Astrocyte (in vitro differentiated cells and primary cell): ENCODE measurements around the gene AMER2. TPM values are rescaled to one million over a fixed set of nuclear protein-coding genes. Genes with fewer than 3 reads are reported as not detected.

Source experiments
- DNase-seq: peaks from one replicate; pipeline ENCODE4 v3.0.0-alpha.2; 2010; ENCODE audit warnings: low read depth
- FAIRE-seq: peaks from 2 replicates; lab custom pipeline; 2011; peaks lifted over from hg19 to GRCh38; lab: Jason Lieb, UNC
- H2AFZ ChIP-seq: 2 replicates; pipeline ENCODE4 v1.6.0; 2012; ENCODE audit warnings: low read depth, low read length, inconsistent platforms
- H3K27ac ChIP-seq: 2 replicates; pipeline ENCODE4 v1.5.1; 2011; ENCODE audit warnings: low read depth, low read length, inconsistent platforms
- H3K27me3 ChIP-seq: 2 replicates; pipeline ENCODE4 v1.6.0; 2011; ENCODE audit warnings: low read length, inconsistent platforms; ENCODE audit not compliant: insufficient read depth
- H3K36me3 ChIP-seq: 2 replicates; pipeline ENCODE4 v1.5.1; 2011; ENCODE audit warnings: low read length, inconsistent platforms; ENCODE audit not compliant: insufficient read depth
- H3K4me1 ChIP-seq: 2 replicates; pipeline ENCODE4 v1.5.1; 2011; ENCODE audit warnings: low read length, inconsistent platforms; ENCODE audit not compliant: insufficient read depth
- H3K4me2 ChIP-seq: 2 replicates; pipeline ENCODE4 v1.6.0; 2012; ENCODE audit warnings: low read length, inconsistent platforms
- H3K4me3 ChIP-seq: 2 replicates; pipeline ENCODE4 v1.5.1; 2011; ENCODE audit warnings: low read depth, mild to moderate bottlenecking, low read length, inconsistent platforms; ENCODE audit not compliant: insufficient read depth
- H3K79me2 ChIP-seq: 2 replicates; pipeline ENCODE4 v1.6.0; 2012; ENCODE audit warnings: mild to moderate bottlenecking, low read length, inconsistent platforms; ENCODE audit not compliant: insufficient read depth
- H3K9ac ChIP-seq: 2 replicates; pipeline ENCODE4 v1.6.0; 2012; ENCODE audit warnings: mild to moderate bottlenecking, low read length, inconsistent platforms
- H3K9me3 ChIP-seq: 2 replicates; pipeline ENCODE4 v1.5.1; 2012; ENCODE audit warnings: low read depth, mild to moderate bottlenecking, low read length, inconsistent platforms; ENCODE audit not compliant: insufficient read depth
- H4K20me1 ChIP-seq: 2 replicates; pipeline ENCODE4 v1.6.0; 2012; ENCODE audit warnings: low read length, inconsistent platforms; ENCODE audit not compliant: insufficient read depth
- H3K27ac Mint-ChIP-seq: one replicate; pipeline ENCODE4 v1.8.0; 2021; ENCODE audit warnings: mild to moderate bottlenecking, mixed read lengths; ENCODE audit not compliant: unreplicated experiment
- H3K27me3 Mint-ChIP-seq: one replicate; pipeline ENCODE4 v1.8.0; 2021; ENCODE audit warnings: low read depth, mixed read lengths; ENCODE audit not compliant: unreplicated experiment
- H3K36me3 Mint-ChIP-seq: one replicate; pipeline ENCODE4 v1.8.0; 2021; ENCODE audit warnings: low read depth, mixed read lengths; ENCODE audit not compliant: unreplicated experiment
- H3K4me1 Mint-ChIP-seq: one replicate; pipeline ENCODE4 v1.8.0; 2021; ENCODE audit warnings: low read depth, mixed read lengths; ENCODE audit not compliant: unreplicated experiment
- H3K4me3 Mint-ChIP-seq: one replicate; pipeline ENCODE4 v1.8.0; 2021; ENCODE audit warnings: mild to moderate bottlenecking, moderate library complexity, mixed read lengths; ENCODE audit not compliant: unreplicated experiment
- H3K9me3 Mint-ChIP-seq: one replicate; pipeline ENCODE4 v1.8.0; 2021; ENCODE audit warnings: mild to moderate bottlenecking, mixed read lengths; ENCODE audit not compliant: unreplicated experiment
- CTCF ChIP-seq: IDR thresholded peaks from 2 replicates; pipeline ENCODE4 v1.5.1; 2011; ENCODE audit warnings: low read depth, mild to moderate bottlenecking, inconsistent platforms, low read length, moderate library complexity; ENCODE audit not compliant: insufficient read depth
- EZH2 ChIP-seq: IDR thresholded peaks from 2 replicates; pipeline ENCODE4 v1.6.1; 2012; ENCODE audit warnings: mild to moderate bottlenecking, low read length, inconsistent platforms; ENCODE audit not compliant: insufficient read depth
- total RNA-seq: library from RNA; stranded (reverse); gene quantifications from 2 replicates; pipeline ENCODE4 v1.2.1, GENCODE V29; 2021

Gene AMER2
- total RNA-seq, 1 donor from 2014 or later = 0.02 TPM

- Mint-ChIP-seq H3K36me3 (no peaks in the 10 kb centered on the region), H3K27me3 (peaks cover 8% of the 10 kb centered on the region), H3K9me3 (peaks cover 7% of the 10 kb centered on the region), H3K27ac (no peak overlapping the region), H3K4me3 (no peak overlapping the region), H3K4me1 (no peaks in the 10 kb centered on the region)
- FAIRE-seq (no peak), DNase-seq (no peak)
- no peaks in the 10 kb centered on the region for H3K79me2 ChIP-seq
- H3K27ac ChIP-seq = no peak overlapping the region
- H3K4me3 ChIP-seq = no peak overlapping the region
- TF ChIP-seq CTCF = no peak
- no peaks in the 10 kb centered on the region for H3K27me3 ChIP-seq
- H3K4me1 ChIP-seq = no peaks in the 10 kb centered on the region
- H2AFZ ChIP-seq = no peak overlapping the region
- H4K20me1 ChIP-seq = no peaks in the 10 kb centered on the region
- no peaks in the 10 kb centered on the region for H3K36me3 ChIP-seq
- H3K4me2 ChIP-seq = no peak overlapping the region
- no peaks in the 10 kb centered on the region for H3K9me3 ChIP-seq
- no peak overlapping the region for H3K9ac ChIP-seq
These were observed 28.4 kb downstream of the AMER2 start for GRCh38 chr13:25143706-25144105.

- no peak for TF ChIP-seq EZH2
- no peak for TF ChIP-seq CTCF
- Histone ChIP-seq H3K27ac (no peak overlapping the region), H3K36me3 (no peaks in the 10 kb centered on the region), H3K4me1 (no peaks in the 10 kb centered on the region), H3K79me2 (no peaks in the 10 kb centered on the region), H3K4me2 (no peak overlapping the region), H2AFZ (no peak overlapping the region), H3K9ac (no peak overlapping the region), H4K20me1 (no peaks in the 10 kb centered on the region), H3K4me3 (no peak overlapping the region), H3K27me3 (peaks cover 6% of the 10 kb centered on the region), H3K9me3 (no peaks in the 10 kb centered on the region)
- H3K27ac Mint-ChIP-seq = no peak overlapping the region
- H3K9me3 Mint-ChIP-seq = peaks cover 7% of the 10 kb centered on the region
- H3K36me3 Mint-ChIP-seq = no peaks in the 10 kb centered on the region
- FAIRE-seq (no peak), DNase-seq (no peak)
- peaks cover 18% of the 10 kb centered on the region for H3K27me3 Mint-ChIP-seq
- H3K4me3 Mint-ChIP-seq = no peak overlapping the region
- no peaks in the 10 kb centered on the region for H3K4me1 Mint-ChIP-seq
These were observed 31.0 kb downstream of the AMER2 start for GRCh38 chr13:25141042-25141441.

- H3K4me3 ChIP-seq = no peak overlapping the region
- Mint-ChIP-seq H3K36me3 (no peaks in the 10 kb centered on the region), H3K4me1 (no peaks in the 10 kb centered on the region), H3K9me3 (peaks cover 13% of the 10 kb centered on the region), H3K27ac (no peak overlapping the region), H3K27me3 (peaks cover 22% of the 10 kb centered on the region), H3K4me3 (no peak overlapping the region)
- FAIRE-seq = no peak
- H2AFZ ChIP-seq = no peak overlapping the region
- DNase-seq = no peak
- peaks cover 6% of the 10 kb centered on the region for H3K27me3 ChIP-seq
- no peaks in the 10 kb centered on the region for H3K9me3 ChIP-seq
- no peak overlapping the region for H3K4me2 ChIP-seq
- no peaks in the 10 kb centered on the region for H4K20me1 ChIP-seq
- H3K79me2 ChIP-seq = no peaks in the 10 kb centered on the region
- TF ChIP-seq CTCF = no peak
- no peak for TF ChIP-seq EZH2
- no peak overlapping the region for H3K9ac ChIP-seq
- H3K36me3 ChIP-seq = no peaks in the 10 kb centered on the region
- H3K4me1 ChIP-seq = no peaks in the 10 kb centered on the region
- H3K27ac ChIP-seq = no peak overlapping the region
These were observed 34.3 kb downstream of the AMER2 start for GRCh38 chr13:25137788-25138115.
